IMR-90 (cell line): ENCODE results near the gene EHBP1. TPM values are rescaled to one million over a fixed set of nuclear protein-coding genes. Genes with fewer than 3 reads are reported as not detected.

Experiments
- ATAC-seq: fragments of 200-7000 bp; cut with Tn5 transposase; 2 replicates; pipeline ENCODE4 v1.9.1; 2020; ENCODE audit warnings: low read depth, mild to moderate bottlenecking, moderate library complexity
- BruUV-seq: library from RNA; stranded (reverse); fragments of 400-500 nt; replicated peaks from 2 replicates; lab custom pipeline; 2021; lab: Mats Ljungman, UMichigan
- CTCF ChIA-PET: fragments of 300-600 bp; formaldehyde crosslinking; extraction: SDS; loops from one replicate; lab custom pipeline; 2021; ENCODE audit warnings: antibody characterized with exemption; lab: Yijun Ruan, JAX
- POLR2A ChIA-PET: fragments of 300-600 bp; sonication (Branson Sonifier 250); formaldehyde crosslinking; loops from one replicate; lab custom pipeline; 2022; ENCODE audit warnings: antibody characterized with exemption; ENCODE audit not compliant: unreplicated experiment; lab: Charles Lee
- DNase-seq: peaks from one replicate; pipeline ENCODE4 v3.0.0; 2013
- H2AFZ ChIP-seq: replicated peaks from 2 replicates; pipeline ENCODE3; 2013; ENCODE audit warnings: low read length, mild to moderate bottlenecking; ENCODE audit not compliant: poor library complexity
- H2AK5ac ChIP-seq: 2 replicates; pipeline ENCODE4 v1.6.1; 2013; ENCODE audit warnings: low read depth, low read length, inconsistent platforms
- H2AK9ac ChIP-seq: replicated peaks from 2 replicates; pipeline ENCODE3; 2013; ENCODE audit warnings: mild to moderate bottlenecking, low read depth, low read length, moderate library complexity; ENCODE audit not compliant: poor library complexity
- H2BK120ac ChIP-seq: 2 replicates; pipeline ENCODE4 v1.6.1; 2013; ENCODE audit warnings: low read depth, low read length, inconsistent platforms
- H2BK15ac ChIP-seq: 3 replicates; pipeline ENCODE4 v1.6.1; 2013; ENCODE audit warnings: low read depth, low read length, inconsistent platforms
- H2BK20ac ChIP-seq: 2 replicates; pipeline ENCODE4 v1.6.1; 2013; ENCODE audit warnings: low read depth, mild to moderate bottlenecking, inconsistent platforms, low read length, moderate library complexity
- H2BK5ac ChIP-seq: 2 replicates; pipeline ENCODE4 v1.6.1; 2013; ENCODE audit warnings: mild to moderate bottlenecking, low read depth, low read length, inconsistent platforms; ENCODE audit not compliant: poor library complexity, severe bottlenecking
- H3K14ac ChIP-seq: replicated peaks from 2 replicates; pipeline ENCODE4 v1.6.1; 2013; ENCODE audit warnings: low read depth, low read length, inconsistent platforms
- H3K18ac ChIP-seq: 2 replicates; pipeline ENCODE4 v1.6.1; 2013; ENCODE audit warnings: low read depth, low read length, control low read depth
- H3K23ac ChIP-seq: 2 replicates; pipeline ENCODE4 v1.6.1; 2013; ENCODE audit warnings: low read depth, low read length, inconsistent platforms
- H3K27ac ChIP-seq: 2 replicates; pipeline ENCODE4 v1.5.1; 2013; ENCODE audit warnings: mild to moderate bottlenecking, control low read depth, low read length; ENCODE audit not compliant: insufficient read depth
- H3K27me3 ChIP-seq: 2 replicates; pipeline ENCODE4 v1.6.1; 2013; ENCODE audit warnings: low read length; ENCODE audit not compliant: control insufficient read depth, insufficient read depth
- H3K36me3 ChIP-seq: 2 replicates; pipeline ENCODE4 v1.6.1; 2013; ENCODE audit warnings: low read length, mixed read lengths; ENCODE audit not compliant: control insufficient read depth, insufficient read depth
- H3K4ac ChIP-seq: 2 replicates; pipeline ENCODE4 v1.6.1; 2013; ENCODE audit warnings: low read depth, low read length, inconsistent platforms
- H3K4me1 ChIP-seq: 2 replicates; pipeline ENCODE4 v1.6.1; 2013; ENCODE audit warnings: low read length, mixed read lengths; ENCODE audit not compliant: control insufficient read depth, insufficient read depth
- H3K4me2 ChIP-seq: 2 replicates; pipeline ENCODE4 v1.6.1; 2013; ENCODE audit warnings: low read depth, mild to moderate bottlenecking, control low read depth, low read length, moderate library complexity
- H3K4me3 ChIP-seq: 2 replicates; pipeline ENCODE4 v1.5.1; 2013; ENCODE audit warnings: low read depth, mild to moderate bottlenecking, control low read depth, low read length, moderate library complexity; ENCODE audit not compliant: insufficient read depth
- H3K56ac ChIP-seq: 2 replicates; pipeline ENCODE4 v1.6.1; 2013; ENCODE audit warnings: low read length, inconsistent platforms; ENCODE audit not compliant: insufficient read depth; ENCODE audit errors: extremely low read depth
- H3K79me1 ChIP-seq, 2 experiments: 2 replicates each; pipeline ENCODE4 v1.6.1; 2013; ENCODE audit warnings: low read length in 2 of 2, inconsistent platforms in 1 of 2, low read depth in 1 of 2
- H3K9ac ChIP-seq: 2 replicates; pipeline ENCODE4 v1.6.1; 2013; ENCODE audit warnings: low read depth, low read length, control low read depth
- H3K9me1 ChIP-seq: 2 replicates; pipeline ENCODE4 v1.6.1; 2013; ENCODE audit warnings: low read length, inconsistent platforms; ENCODE audit not compliant: insufficient read depth
- H3K9me3 ChIP-seq: 2 replicates; pipeline ENCODE4 v1.6.1; 2013; ENCODE audit warnings: low read length; ENCODE audit not compliant: control insufficient read depth, insufficient read depth
- H4K20me1 ChIP-seq: 2 replicates; pipeline ENCODE4 v1.6.1; 2013; ENCODE audit warnings: low read length, inconsistent platforms; ENCODE audit not compliant: insufficient read depth
- H4K5ac ChIP-seq: 2 replicates; pipeline ENCODE4 v1.6.1; 2013; ENCODE audit warnings: mild to moderate bottlenecking, low read depth, low read length, control low read depth
- H4K8ac ChIP-seq, 2 experiments: 2 replicates each; pipeline ENCODE4 v1.6.1; 2013; ENCODE audit warnings: low read depth in 2 of 2, low read length in 2 of 2, control low read depth in 1 of 2, inconsistent platforms in 1 of 2
- H4K91ac ChIP-seq: 2 replicates; pipeline ENCODE4 v1.6.1; 2013; ENCODE audit warnings: low read depth, low read length, inconsistent platforms; ENCODE audit not compliant: insufficient read depth
- BHLHE40 ChIP-seq: fragments of 150-350 bp; IDR thresholded peaks from 2 replicates; pipeline ENCODE4 v1.6.1; 2016; ENCODE audit warnings: mild to moderate bottlenecking, low read depth, low read length
- CEBPB ChIP-seq: IDR thresholded peaks from 2 replicates; pipeline ENCODE4 v1.6.1; 2012; ENCODE audit warnings: low read depth, low read length, improper control_type of control experiment
- CHD1 ChIP-seq: IDR thresholded peaks from 2 replicates; pipeline ENCODE4 v1.6.1; 2012; ENCODE audit warnings: low read depth, low read length, improper control_type of control experiment
- CTCF ChIP-seq: conservative IDR thresholded peaks from 2 replicates; pipeline ENCODE4 v1.5.1; 2012; ENCODE audit warnings: mild to moderate bottlenecking, low read depth, low read length, improper control_type of control experiment
- ELK1 ChIP-seq: fragments of 150-350 bp; IDR thresholded peaks from 2 replicates; pipeline ENCODE4 v1.6.1; 2016; ENCODE audit warnings: low read depth, mild to moderate bottlenecking, low read length, moderate library complexity, borderline replicate concordance
- FOS ChIP-seq: fragments of 150-350 bp; IDR thresholded peaks from 2 replicates; pipeline ENCODE4 v1.6.1; 2016; ENCODE audit warnings: low read depth, low read length
- MAFK ChIP-seq: IDR thresholded peaks from 2 replicates; pipeline ENCODE4 v1.6.1; 2012; ENCODE audit warnings: low read depth, low read length, improper control_type of control experiment
- MAZ ChIP-seq: IDR thresholded peaks from 2 replicates; pipeline ENCODE4 v1.6.1; 2012; ENCODE audit warnings: low read depth, mild to moderate bottlenecking, low read length, improper control_type of control experiment, moderate library complexity, borderline replicate concordance
- NFE2L2 ChIP-seq: fragments of 150-350 bp; IDR thresholded peaks from 2 replicates; pipeline ENCODE4 v1.6.1; 2016; ENCODE audit warnings: low read depth, mild to moderate bottlenecking, low read length
- RAD21 ChIP-seq: IDR thresholded peaks from 2 replicates; pipeline ENCODE4 v1.6.1; 2012; ENCODE audit warnings: low read length, improper control_type of control experiment
- RCOR1 ChIP-seq: IDR thresholded peaks from 2 replicates; pipeline ENCODE4 v1.6.1; 2012; ENCODE audit warnings: mild to moderate bottlenecking, low read length, improper control_type of control experiment; ENCODE audit not compliant: insufficient replicate concordance
- RFX5 ChIP-seq: IDR thresholded peaks from 2 replicates; pipeline ENCODE4 v1.8.0; 2012; ENCODE audit warnings: low read depth, mild to moderate bottlenecking, low read length, moderate library complexity
- SMC3 ChIP-seq: fragments of 150-350 bp; IDR thresholded peaks from 2 replicates; pipeline ENCODE4 v1.6.1; 2016; ENCODE audit warnings: low read depth, mild to moderate bottlenecking, antibody characterized with exemption, low read length, moderate library complexity
- USF2 ChIP-seq: fragments of 150-350 bp; IDR thresholded peaks from 2 replicates; pipeline ENCODE4 v1.6.1; 2017; ENCODE audit warnings: mild to moderate bottlenecking, antibody characterized with exemption, low read length, low read depth
- WGBS, 2 experiments: methylation state at CpG; one replicate each; pipeline versions ENCODE4 v1.1.5 to v1.1.7; 2013; ENCODE audit warnings: missing lambda C conversion rate in 2 of 2; ENCODE audit not compliant: insufficient read length in 1 of 2; ENCODE audit errors: extremely low coverage in 2 of 2; 5-methylcytosine and 5-hydroxymethylcytosine counted together
- dilution Hi-C: fragments of 300-500 bp; cut with HindIII; formaldehyde crosslinking; loops from one replicate; pipeline ENCODE4 v1.14.3; 2018; ENCODE audit warnings: low sequenced_read_pairs; ENCODE audit not compliant: unreplicated experiment
- in situ Hi-C: fragments of 300-500 bp; cut with MboI; formaldehyde crosslinking; loops from 3 replicates; pipeline ENCODE4 v1.14.3; 2019; ENCODE audit warnings: low sequenced_read_pairs, inconsistent platforms, mixed read lengths
- intact Hi-C: fragments of 100-400 bp; cut with micrococcal nuclease; formaldehyde crosslinking; loops from 2 replicates; pipeline ENCODE4 v1.10.0; 2022
- polyA plus RNA-seq, 3 experiments: library from polyadenylated mRNA; depleted of rRNA; stranded (reverse); fragments of >200 nt; gene quantifications; 2 replicates each; pipeline ENCODE4 v1.2.3, GENCODE V29; 2012; ENCODE audit warnings: low replicate concordance in 1 of 3
- total RNA-seq: library from RNA; depleted of rRNA; stranded (reverse); fragments of >200 nt; gene quantifications from 2 replicates; pipeline ENCODE4 v1.2.3, GENCODE V29; 2012

The EHBP1 gene
- total and polyA plus RNA-seq, 2 of the 4 experiments (the other 2 are of a cell fraction): 28.3 to 44.4 TPM

- Histone ChIP-seq H4K91ac (no peak overlapping the region), H3K9ac (no peak overlapping the region), H2AK5ac (no peak overlapping the region), H2BK5ac (no peak overlapping the region), H3K4me2 (no peak overlapping the region), H3K4ac (no peak overlapping the region), H2AFZ (no peak overlapping the region), H3K14ac (no peak overlapping the region), H3K27me3 (peaks cover 57% of the 10 kb centered on the region), H3K9me3 (peaks cover 12% of the 10 kb centered on the region; the same call in 1 of the 2 replicates), H3K79me1 (no peaks in the 10 kb centered on the region), H2AK9ac (no peak overlapping the region), H3K9me1 (peaks cover 3% of the 10 kb centered on the region; the same call in 1 of the 2 replicates), H3K23ac (no peak overlapping the region), H3K56ac (no peak overlapping the region), H3K4me1 (peaks cover 1% of the 10 kb centered on the region; the same call in 1 of the 2 replicates), H2BK120ac (no peak overlapping the region), H2BK20ac (no peak overlapping the region), H2BK15ac (no peak overlapping the region), H3K4me3 (no peak overlapping the region), H4K20me1 (peaks cover 10% of the 10 kb centered on the region; the same call in 1 of the 2 replicates), H4K5ac (no peak overlapping the region), H3K18ac (no peak overlapping the region), H4K8ac (no peak overlapping the region), H3K36me3 (no peaks in the 10 kb centered on the region), H3K27ac (no peak overlapping the region)
- DNase-seq (no peak), ATAC-seq (no peak)
- ChIA-PET POLR2A (no interaction called here), CTCF (no interaction called here)
- TF ChIP-seq CTCF: no peak
- no peak for TF ChIP-seq BHLHE40
- no peak for TF ChIP-seq MAZ
- TF ChIP-seq CHD1: no peak
- TF ChIP-seq MAFK: no peak
- no peak for TF ChIP-seq CEBPB
- no peak for TF ChIP-seq NFE2L2
- no peak for TF ChIP-seq USF2
- TF ChIP-seq FOS: no peak
- no peak for TF ChIP-seq RFX5
- no peak for TF ChIP-seq SMC3
- TF ChIP-seq RAD21: no peak
- TF ChIP-seq ELK1: no peak
- no peak for TF ChIP-seq RCOR1
- intact Hi-C loops (no loop called here), in situ Hi-C loops (no loop called here), dilution Hi-C loops (no loop called here)
- no TSS peak for BruUV-seq
- no CpG with 5 or more reads among the region's 5 CpGs for WGBS, 2 experiments
Measured at GRCh38 chr2:63060472-63060991, 355.0 kb downstream of the EHBP1 start.
